WTC11 (cell line): ENCODE data around the gene ZNF484. TPM values are rescaled to one million over a fixed set of nuclear protein-coding genes. Genes with fewer than 3 reads are reported as not detected.

ENCODE experiments used
- ATAC-seq: fragments of 200-7000 bp; cut with Tn5 transposase; 2 replicates; pipeline ENCODE4 v1.10.0; 2021; ENCODE audit warnings: mild to moderate bottlenecking, moderate library complexity
- CTCF ChIA-PET: fragments of 300-600 bp; sonication (Branson Sonifier 250); formaldehyde crosslinking; loops from one replicate; lab custom pipeline; 2021; ENCODE audit warnings: antibody characterized with exemption; lab: Charles Lee
- POLR2A ChIA-PET: fragments of 350-600 bp; sonication (Branson Sonifier 250); formaldehyde crosslinking; loops from one replicate; lab custom pipeline; 2021; ENCODE audit warnings: antibody characterized with exemption; lab: Charles Lee
- DNase-seq: peaks from one replicate; pipeline ENCODE4 v3.0.0; 2021; ENCODE audit warnings: low spot score
- H3K27ac Mint-ChIP-seq: 2 replicates; pipeline ENCODE4 v1.8.0; 2021; ENCODE audit warnings: mixed read lengths
- H3K27me3 Mint-ChIP-seq: 2 replicates; pipeline ENCODE4 v1.8.0; 2021; ENCODE audit warnings: low read depth, mild to moderate bottlenecking, moderate library complexity, mixed read lengths
- H3K36me3 Mint-ChIP-seq: 2 replicates; pipeline ENCODE4 v1.8.0; 2021; ENCODE audit warnings: mixed read lengths
- H3K4me1 Mint-ChIP-seq: 2 replicates; pipeline ENCODE4 v1.8.0; 2022; ENCODE audit warnings: mixed read lengths
- H3K4me3 Mint-ChIP-seq: 2 replicates; pipeline ENCODE4 v1.8.0; 2021; ENCODE audit warnings: mild to moderate bottlenecking, moderate library complexity, mixed read lengths
- H3K9me3 Mint-ChIP-seq: 2 replicates; pipeline ENCODE4 v1.8.0; 2021; ENCODE audit warnings: mixed read lengths
- ARID4B ChIP-seq: sonication (generic); formaldehyde crosslinking; IDR thresholded peaks from 2 replicates; pipeline ENCODE4 v1.8.0; 2023; ENCODE audit warnings: missing genetic modification reagents, mild to moderate bottlenecking, borderline replicate concordance
- ATF3 ChIP-seq: sonication (generic); formaldehyde crosslinking; conservative IDR thresholded peaks from 2 replicates; pipeline ENCODE4 v1.8.1; 2022; ENCODE audit warnings: mild to moderate bottlenecking, missing genetic modification reagents
- CDX4 ChIP-seq: fragments of 250-450 bp; sonication (Bioruptor Pico); IDR thresholded peaks from 2 replicates; pipeline ENCODE4 v1.9.0; 2021; ENCODE audit warnings: moderate library complexity, mild to moderate bottlenecking, inconsistent platforms, borderline replicate concordance
- EMX1 ChIP-seq: fragments of 250-450 bp; sonication (Bioruptor Pico); IDR thresholded peaks from 2 replicates; pipeline ENCODE4 v1.8.0; 2021; ENCODE audit warnings: mild to moderate bottlenecking
- ERG ChIP-seq: fragments of 250-450 bp; sonication (Bioruptor Pico); IDR thresholded peaks from 2 replicates; pipeline ENCODE4 v1.8.0; 2021; ENCODE audit warnings: mild to moderate bottlenecking
- ESRRA ChIP-seq: sonication (generic); formaldehyde crosslinking; IDR thresholded peaks from 2 replicates; pipeline ENCODE4 v1.8.1; 2022; ENCODE audit warnings: mild to moderate bottlenecking, missing genetic modification reagents, borderline replicate concordance
- FOXK1 ChIP-seq: sonication (generic); formaldehyde crosslinking; IDR thresholded peaks from 2 replicates; pipeline ENCODE4 v1.8.0; 2022; ENCODE audit warnings: mild to moderate bottlenecking, moderate library complexity, missing genetic modification reagents
- HMGA2 ChIP-seq: fragments of 250-450 bp; sonication (Bioruptor Pico); IDR thresholded peaks from 2 replicates; pipeline ENCODE4 v1.4.0; 2021; ENCODE audit warnings: mild to moderate bottlenecking, moderate library complexity
- JAZF1 ChIP-seq: fragments of 250-450 bp; sonication (Bioruptor Pico); IDR thresholded peaks from 2 replicates; pipeline ENCODE4 v1.9.0; 2021; ENCODE audit warnings: moderate library complexity, mild to moderate bottlenecking, inconsistent platforms
- JUN ChIP-seq: sonication (generic); formaldehyde crosslinking; IDR thresholded peaks from 2 replicates; pipeline ENCODE4 v1.8.0; 2023; ENCODE audit warnings: mild to moderate bottlenecking, missing genetic modification reagents
- MAX ChIP-seq: sonication (generic); formaldehyde crosslinking; IDR thresholded peaks from 2 replicates; pipeline ENCODE4 v1.8.0; 2022; ENCODE audit warnings: mild to moderate bottlenecking, missing genetic modification reagents
- SMAD4 ChIP-seq: sonication (generic); formaldehyde crosslinking; IDR thresholded peaks from 2 replicates; pipeline ENCODE4 v1.8.0; 2022; ENCODE audit warnings: mild to moderate bottlenecking, missing genetic modification reagents
- SP1 ChIP-seq: sonication (generic); formaldehyde crosslinking; conservative IDR thresholded peaks from 2 replicates; pipeline ENCODE4 v1.8.1; 2022; ENCODE audit warnings: missing genetic modification reagents
- STAT6 ChIP-seq: sonication (generic); formaldehyde crosslinking; conservative IDR thresholded peaks from 2 replicates; pipeline ENCODE4 v1.8.1; 2023; ENCODE audit warnings: mild to moderate bottlenecking, low read depth, missing genetic modification reagents, moderate library complexity
- ZNF232 ChIP-seq: sonication (generic); formaldehyde crosslinking; IDR thresholded peaks from 2 replicates; pipeline ENCODE4 v1.8.0; 2022; ENCODE audit warnings: mild to moderate bottlenecking, missing genetic modification reagents
- ZNF263 ChIP-seq: sonication (generic); formaldehyde crosslinking; IDR thresholded peaks from 2 replicates; pipeline ENCODE4 v1.8.1; 2022; ENCODE audit warnings: low read depth, mild to moderate bottlenecking, moderate library complexity, missing genetic modification reagents
- ZSCAN18 ChIP-seq: fragments of 250-450 bp; sonication (Bioruptor Pico); IDR thresholded peaks from 2 replicates; pipeline ENCODE4 v2.1.2; 2022; ENCODE audit warnings: mild to moderate bottlenecking, moderate library complexity
- total RNA-seq: library from RNA; stranded (reverse); gene quantifications from 3 replicates; pipeline ENCODE4 v1.2.3, GENCODE V29; 2021

Gene ZNF484
- total RNA-seq, 1 experiment from 2014 or later = 14.1 TPM

GRCh38 chr9:92864152-92864551, 13.7 kb downstream of the ZNF484 start:
- no peak for TF ChIP-seq ERG (CRISPR knock-in tag)
- TF ChIP-seq STAT6 (CRISPR knock-in tag) = no peak
- TF ChIP-seq SMAD4 (CRISPR knock-in tag) = no peak
- no peak for TF ChIP-seq HMGA2 (CRISPR knock-in tag)
- TF ChIP-seq ZSCAN18 (CRISPR knock-in tag) = no peak
- no peak for TF ChIP-seq ESRRA (CRISPR knock-in tag)
- TF ChIP-seq ATF3 (CRISPR knock-in tag) = no peak
- TF ChIP-seq MAX (CRISPR knock-in tag) = no peak
- no peak for TF ChIP-seq ZNF263
- TF ChIP-seq FOXK1 = no peak
- no peak for TF ChIP-seq ARID4B
- no peak for TF ChIP-seq EMX1 (CRISPR knock-in tag)
- TF ChIP-seq SP1 (CRISPR knock-in tag) = no peak
- TF ChIP-seq CDX4 (CRISPR knock-in tag) = no peak
- ATAC-seq = no peak
- POLR2A ChIA-PET = no interaction called here
- peaks cover 8% of the 10 kb centered on the region for H3K4me1 Mint-ChIP-seq
- no peak overlapping the region for H3K27ac Mint-ChIP-seq
- H3K36me3 Mint-ChIP-seq = peaks cover 39% of the 10 kb centered on the region
- peaks cover 13% of the 10 kb centered on the region for H3K9me3 Mint-ChIP-seq
- no peak for DNase-seq
- no peak overlapping the region for H3K4me3 Mint-ChIP-seq
- CTCF ChIA-PET = no interaction called here
- no peaks in the 10 kb centered on the region for H3K27me3 Mint-ChIP-seq

- Mint-ChIP-seq H3K27me3 (no peaks in the 10 kb centered on the region), H3K36me3 (peaks cover 29% of the 10 kb centered on the region), H3K4me1 (no peaks in the 10 kb centered on the region), H3K27ac (no peak overlapping the region), H3K4me3 (no peak overlapping the region), H3K9me3 (peaks cover 10% of the 10 kb centered on the region)
- TF ChIP-seq EMX1 (CRISPR knock-in tag) (no peak), JUN (CRISPR knock-in tag) (no peak), ZNF232 (no peak), STAT6 (CRISPR knock-in tag) (no peak), JAZF1 (no peak)
- POLR2A ChIA-PET = no interaction called here
- ATAC-seq = no peak
- DNase-seq = no peak
- CTCF ChIA-PET = no interaction called here
These were observed 17.0 kb downstream of the ZNF484 start for GRCh38 chr9:92860867-92861266.
